Aorta (tissue), 5 donors: ENCODE measurements around the gene IGSF9B. TPM values are rescaled to one million over a fixed set of nuclear protein-coding genes. Genes with fewer than 3 reads are reported as not detected.

Source experiments
- ATAC-seq: fragments of 200-7000 bp; cut with Tn5 transposase; one replicate; pipeline ENCODE4 v1.9.1; 2022; ENCODE audit warnings: moderate library complexity; ENCODE audit not compliant: low FRiP score
- DNase-seq, 2 donors: peaks; one replicate each; pipeline ENCODE4 v3.0.0-alpha.2; 2020
- H3K27ac ChIP-seq, 2 donors: one replicate each; pipeline ENCODE4 v1.5.1; 2013; ENCODE audit warnings: low read length in 2 of 2, mild to moderate bottlenecking in 2 of 2, moderate library complexity in 2 of 2, control low read depth in 1 of 2, inconsistent platforms in 1 of 2, low read depth in 1 of 2
- H3K27me3 ChIP-seq, 2 donors: one replicate each; pipeline ENCODE4 v1.6.1; 2013; ENCODE audit warnings: control low read depth in 1 of 2, low read length in 1 of 2, mild to moderate bottlenecking in 1 of 2, moderate library complexity in 1 of 2; ENCODE audit not compliant: insufficient read depth in 2 of 2, control insufficient read depth in 1 of 2
- H3K36me3 ChIP-seq, 2 donors: one replicate each; pipeline ENCODE4 v1.6.1; 2013; ENCODE audit warnings: control low read depth in 1 of 2, low read length in 1 of 2, mild to moderate bottlenecking in 1 of 2; ENCODE audit not compliant: insufficient read depth in 2 of 2, control insufficient read depth in 1 of 2
- H3K4me1 ChIP-seq, 2 donors: one replicate each; pipeline ENCODE4 v1.6.1; 2013; ENCODE audit warnings: low read length in 2 of 2, control low read depth in 1 of 2, mild to moderate bottlenecking in 1 of 2, moderate library complexity in 1 of 2; ENCODE audit not compliant: insufficient read depth in 2 of 2, control insufficient read depth in 1 of 2
- H3K4me3 ChIP-seq, 2 donors: one replicate each; pipeline ENCODE4 v1.5.1; 2013; ENCODE audit warnings: low read length in 2 of 2, control low read depth in 1 of 2, mild to moderate bottlenecking in 1 of 2
- H3K9me3 ChIP-seq: one replicate; pipeline ENCODE4 v1.6.1; 2013; ENCODE audit warnings: mild to moderate bottlenecking, low read length; ENCODE audit not compliant: control insufficient read depth
- whole genome bisulfite sequencing, 2 donors: extraction: QIAGEN DNeasy Blood & Tissue Kit; methylation state at CpG; one replicate each; pipeline ENCODE4 v1.1.7; 2013; 5-methylcytosine and 5-hydroxymethylcytosine counted together
- intact Hi-C, 2 donors: fragments of 100-400 bp; cut with DNase I; formaldehyde crosslinking; loops; one replicate each; pipeline versions ENCODE4 v1.14.2 to v1.15.0; 2022
- polyA plus RNA-seq, 2 donors: library from polyadenylated mRNA; stranded (reverse); fragments of 200-250 nt; gene quantifications; one replicate each; pipeline ENCODE4 v1.2.3, GENCODE V29; 2013
- total RNA-seq, 2 donors: library from RNA; stranded (reverse); fragmentation: NEBNext Ultra II Directional; extraction: Animal tissue kit (Norgen Biotek cat#: 25700); gene quantifications; one replicate each; pipeline ENCODE4 v1.2.1, GENCODE V29; 2021
- donor health status: healthy with polysubstance abuse.
- donor health status: Bipolar disorder and iron deficiency.
- donor health status: DM: no; HTN: no; CAD: no.
- donor health status: DM: no; HTN: no; CAD: no.
- donor health status: DM: yes; HTN: yes; CAD: no.

IGSF9B gene
- total and polyA plus RNA-seq, 4 donors = 6.5 to 93.9 (median 44.7) TPM

DNA sequence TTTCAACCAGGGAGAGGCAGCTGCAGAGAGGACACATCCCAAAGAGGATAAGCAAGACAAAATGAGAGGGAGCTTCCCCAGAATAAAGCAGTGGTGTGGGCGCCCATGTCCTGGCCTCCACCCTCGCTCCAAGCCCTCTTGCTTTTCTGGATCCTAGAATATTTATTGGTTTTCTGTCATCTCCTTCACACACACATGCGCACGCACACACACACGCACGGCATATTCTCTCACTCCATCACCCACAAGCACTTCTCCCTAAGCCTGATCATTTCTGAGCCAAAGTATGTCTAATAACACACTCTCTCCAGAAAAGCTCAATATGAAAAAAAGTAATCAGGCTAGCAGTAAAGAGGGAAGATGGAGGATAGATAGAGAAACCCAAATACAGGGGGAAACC is 7.6 kb downstream of the IGSF9B start:
- no peak for ATAC-seq
- H3K9me3 ChIP-seq = no peaks in the 10 kb centered on the region
- H3K4me3 ChIP-seq = no peak overlapping the region
- no peaks in the 10 kb centered on the region for H3K36me3 ChIP-seq
- peaks cover 3 to 4% of the 10 kb centered on the region in 2 donors for H3K4me1 ChIP-seq
- no peak for DNase-seq
- H3K27ac ChIP-seq = no peak overlapping the region
- no peaks in the 10 kb centered on the region for H3K27me3 ChIP-seq
- intact Hi-C loops = no loop called here
- WGBS, 2 donors = 87 to 89% methylated on average over 6 of the region's 6 CpGs

DNA sequence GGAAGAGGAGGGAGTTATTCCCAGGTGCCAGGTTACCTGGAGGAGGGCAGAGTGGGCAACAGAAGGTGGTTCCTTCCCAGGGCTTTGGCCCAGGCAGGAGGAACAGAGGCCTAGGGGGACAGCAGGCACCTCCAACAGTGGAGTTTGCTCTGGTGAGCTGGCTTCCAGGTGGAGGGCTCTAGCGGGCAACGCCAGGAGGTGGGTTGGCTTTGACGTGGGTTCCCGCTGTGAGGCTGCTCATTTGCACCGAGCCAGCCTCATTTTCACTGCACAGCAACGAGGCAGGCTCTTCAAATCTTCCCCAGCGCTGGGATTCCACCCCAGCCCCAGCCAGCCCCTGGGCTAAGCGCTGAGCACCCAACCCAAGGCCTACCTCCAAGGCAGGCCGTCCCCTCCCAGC is 8.1 kb downstream of the IGSF9B start:
- ATAC-seq = no peak
- Histone ChIP-seq H3K4me1 (peaks cover 3 to 4% of the 10 kb centered on the region in 2 donors), H3K4me3 (no peak overlapping the region), H3K9me3 (no peaks in the 10 kb centered on the region), H3K27ac (no peak overlapping the region), H3K27me3 (no peaks in the 10 kb centered on the region), H3K36me3 (no peaks in the 10 kb centered on the region)
- 76 to 77% methylated on average over 9 of the region's 9 CpGs for WGBS, 2 donors
- DNase-seq = no peak
- intact Hi-C loops = no loop called here

DNA sequence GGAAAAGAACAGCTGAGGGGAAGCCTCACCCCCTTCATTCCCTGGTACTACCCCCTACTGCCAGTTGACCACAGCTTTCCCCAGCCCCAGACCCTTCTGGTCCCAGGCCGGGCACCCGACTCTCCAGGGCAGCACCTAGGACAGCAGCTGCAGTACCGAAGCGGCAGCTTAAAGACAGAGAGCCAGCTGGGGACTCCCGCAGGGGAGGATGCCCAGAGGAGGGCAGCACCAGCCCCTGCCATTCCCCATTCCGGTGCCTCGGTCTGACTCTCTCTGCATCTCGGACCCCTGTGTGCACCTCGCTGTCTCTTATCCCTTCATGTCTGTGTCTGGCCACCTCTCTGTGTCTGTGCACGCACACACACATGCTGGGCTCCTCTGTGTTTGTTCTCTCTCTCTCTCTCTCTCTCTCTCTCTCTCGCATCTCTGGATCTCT is 9.4 kb downstream of the IGSF9B start:
- no peak for DNase-seq
- H3K4me1 ChIP-seq = peaks cover 2% of the 10 kb centered on the region in 2 donors
- no peak overlapping the region for H3K4me3 ChIP-seq
- ATAC-seq = peak; percentile 34
- no peaks in the 10 kb centered on the region for H3K27me3 ChIP-seq
- 7 to 8% methylated on average over 11 of the region's 11 CpGs for WGBS, 2 donors
- intact Hi-C loops = no loop called here
- H3K36me3 ChIP-seq = no peaks in the 10 kb centered on the region
- H3K27ac ChIP-seq = no peak overlapping the region
- no peaks in the 10 kb centered on the region for H3K9me3 ChIP-seq

DNA sequence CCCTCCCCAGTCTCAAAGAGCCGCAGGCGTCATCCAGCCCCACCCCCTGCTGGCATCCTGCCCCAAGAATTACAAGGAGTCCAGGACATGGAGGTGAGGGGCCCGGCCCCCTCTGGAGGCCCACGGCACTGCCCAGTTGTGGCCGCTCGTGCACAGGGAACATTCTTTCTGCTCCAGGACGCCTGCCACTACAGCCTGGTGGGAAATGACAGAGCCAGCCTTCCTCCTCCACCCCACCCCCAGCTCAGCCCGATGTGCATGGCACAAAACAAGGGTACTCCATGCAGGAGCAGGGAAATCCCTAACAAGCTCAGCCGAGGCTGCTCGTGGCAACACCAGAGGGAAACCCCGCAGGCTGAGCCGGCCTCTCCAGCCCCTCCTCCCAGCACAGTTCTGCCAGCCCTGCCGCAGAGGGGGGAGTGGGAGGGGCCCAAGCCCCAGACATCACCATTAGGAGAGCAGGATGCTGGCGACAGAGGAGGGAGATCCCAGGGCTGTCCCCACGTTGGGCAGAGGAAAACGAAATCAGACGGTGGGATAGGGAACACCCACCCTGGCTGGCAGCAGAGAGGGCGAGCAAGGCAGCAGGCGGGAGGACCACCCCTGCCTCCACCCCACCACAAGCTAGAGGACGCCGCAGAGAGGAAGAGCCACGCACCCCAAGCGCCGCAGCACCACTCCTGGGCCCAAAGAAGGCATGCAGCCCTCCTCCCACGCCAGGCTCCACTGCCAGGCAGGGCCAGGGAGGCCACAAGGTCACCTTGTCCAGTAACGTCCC is 10.0 kb downstream of the IGSF9B start:
- Histone ChIP-seq H3K4me3 (no peak overlapping the region), H3K4me1 (no peaks in the 10 kb centered on the region), H3K27me3 (no peaks in the 10 kb centered on the region), H3K27ac (no peak overlapping the region), H3K9me3 (no peaks in the 10 kb centered on the region), H3K36me3 (no peaks in the 10 kb centered on the region)
- ATAC-seq = no peak
- 12 to 17% methylated on average over 22 to 26 of the region's 26 CpGs for WGBS, 2 donors
- intact Hi-C loops = no loop called here
- peak in 1 of 2 donors; percentile 86 for DNase-seq

DNA sequence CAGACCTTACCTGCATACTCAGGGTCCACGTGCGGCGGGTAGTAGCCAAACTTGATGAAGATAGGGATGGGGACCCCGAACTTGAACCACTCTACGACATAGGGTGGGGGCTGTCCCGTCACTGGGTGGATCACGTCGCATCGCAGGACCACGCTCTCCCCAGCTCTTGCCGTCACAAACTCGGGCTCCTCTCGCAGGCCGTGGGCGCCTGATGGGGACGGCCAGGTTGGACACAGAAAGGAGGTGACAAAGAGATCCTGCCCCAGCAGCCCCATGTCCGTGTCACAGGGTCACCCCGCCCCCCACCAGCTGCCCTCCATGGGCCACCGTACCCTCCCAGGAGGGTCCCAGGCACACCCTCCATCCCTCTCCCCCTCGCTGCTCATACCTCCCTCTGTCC is 10.7 kb downstream of the IGSF9B start:
- Histone ChIP-seq H3K9me3 (no peaks in the 10 kb centered on the region), H3K36me3 (no peaks in the 10 kb centered on the region), H3K4me3 (no peak overlapping the region), H3K4me1 (no peaks in the 10 kb centered on the region), H3K27ac (no peak overlapping the region), H3K27me3 (no peaks in the 10 kb centered on the region)
- ATAC-seq (no peak), DNase-seq (no peak)
- intact Hi-C loops = no loop called here
- WGBS, 2 donors = 88 to 89% methylated on average over 20 of the region's 20 CpGs

DNA sequence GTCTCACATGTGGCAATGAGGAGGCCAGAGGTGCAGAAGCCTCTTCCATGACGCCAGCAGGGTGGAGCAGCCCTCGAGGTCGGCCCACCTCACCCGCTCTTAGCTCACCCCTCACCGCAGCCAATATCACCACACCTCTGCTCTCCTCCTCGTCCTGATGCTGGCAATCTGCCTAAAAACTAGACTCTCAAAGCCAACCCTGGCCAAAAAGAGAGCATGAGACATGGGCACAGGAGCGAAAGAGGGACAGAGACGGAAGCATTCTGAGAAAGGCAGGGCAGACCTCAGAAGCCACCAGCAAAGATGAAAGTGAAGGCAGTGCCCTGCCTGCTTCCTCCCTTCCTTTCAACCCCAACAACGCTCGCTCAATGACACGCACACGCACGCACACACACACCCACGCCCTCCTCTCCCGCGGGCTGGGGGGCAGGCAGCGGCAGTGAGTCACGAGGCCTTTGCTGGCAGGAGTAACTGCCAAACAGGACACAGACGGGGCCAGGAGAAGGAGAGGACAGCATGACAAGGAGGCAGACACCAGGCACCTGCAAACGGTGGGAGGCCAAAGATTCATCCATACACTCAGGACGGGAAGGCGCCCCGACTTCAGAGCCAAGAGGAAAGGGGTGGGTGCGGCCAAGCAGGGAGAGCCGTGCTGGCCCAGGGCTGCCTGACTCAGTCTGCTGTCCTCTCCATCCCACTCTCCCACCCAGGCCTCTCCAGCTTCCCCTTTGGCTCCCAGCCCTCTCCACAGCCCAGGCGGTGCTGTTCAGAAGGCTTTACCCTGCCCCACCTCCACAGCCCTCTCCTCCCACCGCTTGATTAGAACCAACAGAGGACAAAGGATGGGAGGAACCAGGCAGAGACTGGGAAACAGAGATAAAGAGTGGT is 11.4 kb downstream of the IGSF9B start:
- DNase-seq (no peak), ATAC-seq (peak; percentile 42)
- H3K4me3 ChIP-seq = no peak overlapping the region
- intact Hi-C loops = no loop called here
- no peaks in the 10 kb centered on the region for H3K36me3 ChIP-seq
- H3K9me3 ChIP-seq = no peaks in the 10 kb centered on the region
- H3K27me3 ChIP-seq = no peaks in the 10 kb centered on the region
- no peaks in the 10 kb centered on the region for H3K4me1 ChIP-seq
- H3K27ac ChIP-seq = no peak overlapping the region
- 67 to 71% methylated on average over 27 of the region's 27 CpGs for WGBS, 2 donors

DNA sequence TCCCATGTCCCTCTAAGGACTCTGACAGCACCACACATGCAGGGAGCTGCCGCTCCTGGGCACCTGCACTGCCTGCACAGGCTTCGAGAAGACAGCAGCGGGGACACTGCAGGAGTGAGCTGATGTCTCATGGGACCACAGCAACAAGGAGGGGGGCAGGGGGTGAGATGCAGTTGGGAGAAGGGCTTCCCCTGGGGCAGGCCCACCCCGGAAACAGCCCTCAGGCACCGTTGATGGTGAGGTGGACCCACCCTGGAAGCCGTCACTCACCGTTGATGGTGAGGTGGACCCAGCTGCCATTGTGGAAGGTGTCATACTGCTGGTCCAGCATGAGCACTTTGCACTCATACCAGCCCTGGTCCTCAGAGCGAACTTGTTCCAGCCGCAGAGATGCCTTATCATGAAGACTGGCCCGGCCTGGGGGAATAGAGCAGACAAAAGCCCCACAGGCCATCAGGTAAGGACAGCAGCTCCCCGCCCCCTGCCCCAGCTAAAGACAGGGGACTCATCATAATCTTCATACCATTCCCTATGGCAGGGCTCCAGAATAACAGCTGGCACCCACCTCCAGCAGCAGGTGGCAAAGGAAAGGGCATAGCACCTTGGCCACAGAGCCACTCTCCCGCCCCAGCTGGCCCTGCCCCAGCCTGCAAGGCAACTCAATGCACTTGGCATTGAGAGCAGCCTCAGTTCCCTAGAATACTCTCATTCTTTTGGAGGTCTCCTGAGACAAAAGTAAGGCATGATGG is 12.6 kb downstream of the IGSF9B start:
- intact Hi-C loops = no loop called here
- no peak for ATAC-seq
- no peak for DNase-seq
- Histone ChIP-seq H3K27ac (no peak overlapping the region), H3K4me3 (no peak overlapping the region), H3K4me1 (no peaks in the 10 kb centered on the region), H3K9me3 (no peaks in the 10 kb centered on the region), H3K36me3 (no peaks in the 10 kb centered on the region), H3K27me3 (no peaks in the 10 kb centered on the region)
- 87 to 94% methylated on average over 12 of the region's 12 CpGs for WGBS, 2 donors

DNA sequence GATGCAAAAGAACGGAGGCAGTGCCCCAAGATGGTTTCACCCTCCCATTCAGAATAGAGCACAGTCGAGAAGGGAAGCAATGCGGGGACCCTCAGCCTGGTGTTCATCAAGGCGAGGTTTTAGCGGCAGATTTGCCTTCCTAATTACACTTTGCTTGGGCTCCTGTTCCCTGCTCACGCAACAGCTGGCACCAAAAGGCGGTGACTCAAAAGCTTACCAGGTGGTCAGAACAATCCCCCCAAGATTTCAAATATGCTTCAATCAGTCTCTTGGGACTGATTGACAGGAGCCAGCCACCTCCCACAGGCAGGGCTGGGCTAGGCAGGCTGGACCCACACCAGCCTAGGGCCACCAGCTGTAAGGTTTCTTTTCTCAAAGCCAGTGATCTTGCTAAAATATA is 14.2 kb downstream of the IGSF9B start:
- H3K4me3 ChIP-seq = no peak overlapping the region
- WGBS, 2 donors = 85% methylated on average over 7 of the region's 7 CpGs
- ATAC-seq (no peak), DNase-seq (no peak)
- intact Hi-C loops = no loop called here
- no peaks in the 10 kb centered on the region for H3K36me3 ChIP-seq
- no peaks in the 10 kb centered on the region for H3K4me1 ChIP-seq
- H3K9me3 ChIP-seq = no peaks in the 10 kb centered on the region
- no peak overlapping the region for H3K27ac ChIP-seq
- no peaks in the 10 kb centered on the region for H3K27me3 ChIP-seq
